GM12873 (cell line): Measurements from ENCODE around the gene LSM4.
A peak's percentile ranks its signal among the peaks of the same experiment; 100 is the strongest.

ENCODE experiments used
- TF ChIP-seq, protein P1 (sequence below): IDR thresholded peaks from 2 replicates; pipeline ENCODE4 v1.5.1; 2012; ENCODE audit warnings: low read depth, mild to moderate bottlenecking, moderate library complexity, low read length, control low read depth; ENCODE audit not compliant: insufficient read depth; ENCODE audit errors: missing control alignments

Gene LSM4

GRCh38 chr19:18333680-18334079, 10.8 kb upstream of the LSM4 start:
- TF ChIP-seq, protein P1, sequence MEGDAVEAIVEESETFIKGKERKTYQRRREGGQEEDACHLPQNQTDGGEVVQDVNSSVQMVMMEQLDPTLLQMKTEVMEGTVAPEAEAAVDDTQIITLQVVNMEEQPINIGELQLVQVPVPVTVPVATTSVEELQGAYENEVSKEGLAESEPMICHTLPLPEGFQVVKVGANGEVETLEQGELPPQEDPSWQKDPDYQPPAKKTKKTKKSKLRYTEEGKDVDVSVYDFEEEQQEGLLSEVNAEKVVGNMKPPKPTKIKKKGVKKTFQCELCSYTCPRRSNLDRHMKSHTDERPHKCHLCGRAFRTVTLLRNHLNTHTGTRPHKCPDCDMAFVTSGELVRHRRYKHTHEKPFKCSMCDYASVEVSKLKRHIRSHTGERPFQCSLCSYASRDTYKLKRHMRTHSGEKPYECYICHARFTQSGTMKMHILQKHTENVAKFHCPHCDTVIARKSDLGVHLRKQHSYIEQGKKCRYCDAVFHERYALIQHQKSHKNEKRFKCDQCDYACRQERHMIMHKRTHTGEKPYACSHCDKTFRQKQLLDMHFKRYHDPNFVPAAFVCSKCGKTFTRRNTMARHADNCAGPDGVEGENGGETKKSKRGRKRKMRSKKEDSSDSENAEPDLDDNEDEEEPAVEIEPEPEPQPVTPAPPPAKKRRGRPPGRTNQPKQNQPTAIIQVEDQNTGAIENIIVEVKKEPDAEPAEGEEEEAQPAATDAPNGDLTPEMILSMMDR = no peak

DNA sequence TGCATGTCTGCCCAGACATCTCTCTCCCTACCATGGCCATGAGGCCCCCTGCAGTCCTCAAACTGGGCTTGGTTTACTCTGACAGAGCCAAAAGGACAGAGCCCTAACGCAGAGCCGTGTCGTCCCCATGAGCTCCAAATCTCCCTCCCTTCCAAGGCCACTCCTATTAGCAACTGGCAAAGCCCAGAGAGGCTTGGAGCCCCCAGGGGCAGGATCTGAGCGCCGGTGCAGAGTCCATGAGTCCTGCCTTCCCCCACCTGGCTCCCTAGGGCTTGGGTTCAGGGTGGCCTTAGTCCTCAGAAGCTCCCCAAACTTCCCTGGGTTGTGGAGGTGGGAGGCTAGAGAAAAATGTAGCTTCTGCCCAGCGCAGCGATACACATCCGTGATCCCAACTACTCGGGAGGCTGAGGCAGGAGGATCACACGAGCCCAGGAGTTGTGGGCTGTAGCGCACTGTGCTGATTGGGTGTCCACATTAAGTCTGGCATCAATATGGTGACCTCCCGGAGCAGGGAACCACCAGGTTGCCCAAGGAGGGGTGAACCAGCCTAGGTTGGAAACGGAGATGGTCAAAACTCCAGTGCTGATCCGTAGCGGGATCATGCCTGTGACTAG, 10.1 kb upstream of the LSM4 start:
- TF ChIP-seq, protein P1 = no peak

- TF ChIP-seq, protein P1 = no peak
Observed at GRCh38 chr19:18330868-18331267, 8.0 kb upstream of the LSM4 start.

GRCh38 chr19:18329035-18329376, 6.1 kb upstream of the LSM4 start:
- TF ChIP-seq, protein P1 = no peak

- TF ChIP-seq, protein P1 = peak; percentile 93
Observed at GRCh38 chr19:18328340-18329034, 5.6 kb upstream of the LSM4 start.

- TF ChIP-seq, protein P1 = no peak
Observed at GRCh38 chr19:18326772-18327171, 3.9 kb upstream of the LSM4 start.

- TF ChIP-seq, protein P1 = peak; percentile 41
Observed at GRCh38 chr19:18322318-18322758, 538 bp downstream of the LSM4 start.
